Tibial artery (tissue), 4 donors: ENCODE data around the gene ACAN.

ENCODE experiments used
- DNase-seq, 2 donors: peaks; one replicate each; pipeline ENCODE4 v3.0.0-alpha.2; 2019
- H3K27ac ChIP-seq, 2 donors: fragments of 200-600 bp; sonication (generic) in 1 of 2; 1 replicate in 1 of 2; 2 replicates in 1 of 2; pipeline ENCODE4 v1.5.1; 2018 to 2019; ENCODE audit warnings: mild to moderate bottlenecking in 1 of 2
- H3K27me3 ChIP-seq, 2 donors: fragments of 200-600 bp; sonication (generic) in 1 of 2; one replicate each; pipeline versions ENCODE4 v1.5.1 to v1.6.0; 2016 to 2019
- H3K36me3 ChIP-seq, 3 donors: fragments of 200-600 bp; sonication (generic) in 2 of 3; one replicate each; pipeline ENCODE4 v1.5.1; 2016 to 2019; ENCODE audit warnings: mild to moderate bottlenecking in 2 of 3
- H3K4me1 ChIP-seq, 4 donors: fragments of 200-600 bp; sonication (generic) in 2 of 4; 1 replicate in 3 of 4; 2 replicates in 1 of 4; pipeline ENCODE4 v1.5.1; 2016 to 2019
- H3K4me3 ChIP-seq, 2 donors: fragments of 200-600 bp; sonication (generic) in 1 of 2; 1 replicate in 1 of 2; 2 replicates in 1 of 2; pipeline ENCODE4 v1.5.1; 2018 to 2019; ENCODE audit warnings: mild to moderate bottlenecking in 2 of 2
- H3K9me3 ChIP-seq, 3 donors: fragments of 200-600 bp; sonication (generic) in 1 of 3; one replicate each; pipeline ENCODE4 v1.5.1; 2016 to 2019
- intact Hi-C: fragments of 100-400 bp; cut with DNase I; formaldehyde crosslinking; loops from one replicate; pipeline ENCODE4 v1.15.0; 2023; ENCODE audit warnings: low total_unique reads
- TF ChIP-seq, protein P1 (sequence below), 2 experiments: fragments of 200-600 bp in 1 of 2; fragments of 450-650 bp in 1 of 2; IDR thresholded peaks; one replicate each; pipeline ENCODE4 v1.5.1; 2017 to 2019; ENCODE audit warnings: antibody characterized with exemption in 2 of 2, mild to moderate bottlenecking in 1 of 2, moderate library complexity in 1 of 2

The ACAN gene

DNA sequence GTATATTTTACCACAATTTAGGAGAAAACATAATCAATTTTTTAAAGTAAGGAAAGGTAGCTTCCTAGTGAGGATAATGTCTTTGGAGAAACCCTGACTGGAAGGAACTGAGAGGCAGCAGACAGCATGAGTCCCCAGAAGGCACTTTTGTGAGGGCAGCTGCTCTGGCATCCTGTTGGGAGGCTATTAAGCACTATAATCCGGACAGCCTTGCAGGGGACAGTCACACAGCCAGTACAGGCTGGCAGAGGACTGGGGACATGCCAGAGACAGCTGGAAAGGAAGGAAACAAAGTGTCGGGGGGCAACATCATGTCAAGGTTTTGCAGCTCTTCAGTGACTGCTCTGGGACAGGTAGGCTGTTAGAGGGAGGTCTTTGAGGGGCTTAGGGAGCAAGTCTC is 15.7 kb downstream of the ACAN start:
- intact Hi-C loops: no loop called here

DNA sequence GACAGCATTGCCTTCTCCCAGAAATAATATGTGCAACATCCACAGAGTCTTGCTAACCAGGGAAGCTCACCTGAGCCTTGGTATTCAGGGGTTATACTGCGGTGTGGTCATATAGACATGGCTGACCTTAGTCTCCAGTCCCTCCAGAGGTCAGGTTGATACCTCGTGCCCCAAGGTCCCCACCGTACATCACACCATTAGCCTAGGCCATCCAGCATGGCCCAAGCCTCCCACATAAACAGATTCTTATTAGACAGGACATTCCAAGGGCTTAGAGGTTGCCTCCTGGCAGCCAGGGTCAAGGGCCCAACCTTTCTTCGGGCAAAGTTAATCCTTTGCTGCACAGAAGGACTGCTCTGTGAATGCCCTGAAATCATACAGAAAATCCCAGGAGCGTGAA is 18.8 kb downstream of the ACAN start:
- Histone ChIP-seq H3K27ac (no peak overlapping the region), H3K4me1 (peaks cover 0 to 14% (median 0%) of the 10 kb centered on the region in 4 donors), H3K4me3 (no peak overlapping the region), H3K36me3 (no peaks in the 10 kb centered on the region), H3K27me3 (no peaks in the 10 kb centered on the region), H3K9me3 (no peaks in the 10 kb centered on the region)
- no peak for DNase-seq
- TF ChIP-seq, protein P1, sequence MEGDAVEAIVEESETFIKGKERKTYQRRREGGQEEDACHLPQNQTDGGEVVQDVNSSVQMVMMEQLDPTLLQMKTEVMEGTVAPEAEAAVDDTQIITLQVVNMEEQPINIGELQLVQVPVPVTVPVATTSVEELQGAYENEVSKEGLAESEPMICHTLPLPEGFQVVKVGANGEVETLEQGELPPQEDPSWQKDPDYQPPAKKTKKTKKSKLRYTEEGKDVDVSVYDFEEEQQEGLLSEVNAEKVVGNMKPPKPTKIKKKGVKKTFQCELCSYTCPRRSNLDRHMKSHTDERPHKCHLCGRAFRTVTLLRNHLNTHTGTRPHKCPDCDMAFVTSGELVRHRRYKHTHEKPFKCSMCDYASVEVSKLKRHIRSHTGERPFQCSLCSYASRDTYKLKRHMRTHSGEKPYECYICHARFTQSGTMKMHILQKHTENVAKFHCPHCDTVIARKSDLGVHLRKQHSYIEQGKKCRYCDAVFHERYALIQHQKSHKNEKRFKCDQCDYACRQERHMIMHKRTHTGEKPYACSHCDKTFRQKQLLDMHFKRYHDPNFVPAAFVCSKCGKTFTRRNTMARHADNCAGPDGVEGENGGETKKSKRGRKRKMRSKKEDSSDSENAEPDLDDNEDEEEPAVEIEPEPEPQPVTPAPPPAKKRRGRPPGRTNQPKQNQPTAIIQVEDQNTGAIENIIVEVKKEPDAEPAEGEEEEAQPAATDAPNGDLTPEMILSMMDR (IDR thresholded peaks at IDR 0.05): no peak
- intact Hi-C loops: no loop called here

More for the DNA sequence above, 15.7 kb downstream of the ACAN start:
- Histone ChIP-seq H3K9me3 (no peaks in the 10 kb centered on the region), H3K4me3 (no peak overlapping the region), H3K4me1 (peaks cover 0 to 7% (median 0%) of the 10 kb centered on the region in 4 donors), H3K27ac (no peak overlapping the region), H3K36me3 (no peaks in the 10 kb centered on the region), H3K27me3 (no peaks in the 10 kb centered on the region)
- TF ChIP-seq, protein P1 (IDR thresholded peaks at IDR 0.05): no peak
- no peak for DNase-seq

DNA sequence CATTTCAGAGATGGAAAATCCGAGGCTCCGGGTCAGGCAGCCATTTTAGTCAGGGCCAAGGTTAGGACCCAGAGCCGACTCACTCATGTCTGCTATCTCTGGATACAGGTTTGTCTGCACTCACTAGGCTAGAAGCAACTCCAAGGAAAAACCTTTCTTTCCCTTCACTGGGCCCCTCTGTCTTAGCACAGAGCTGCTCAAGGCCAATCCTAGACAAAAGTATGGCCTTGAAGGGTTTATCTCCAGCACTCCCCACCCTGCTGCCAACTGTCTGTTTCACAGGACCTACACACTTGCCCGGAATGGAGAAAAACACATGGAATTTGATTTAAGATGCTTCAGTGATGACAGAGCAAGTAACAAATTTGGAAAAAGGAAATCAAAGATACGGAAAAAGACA is 25.6 kb downstream of the ACAN start:
- H3K27me3 ChIP-seq: no peaks in the 10 kb centered on the region
- intact Hi-C loops: no loop called here

DNA sequence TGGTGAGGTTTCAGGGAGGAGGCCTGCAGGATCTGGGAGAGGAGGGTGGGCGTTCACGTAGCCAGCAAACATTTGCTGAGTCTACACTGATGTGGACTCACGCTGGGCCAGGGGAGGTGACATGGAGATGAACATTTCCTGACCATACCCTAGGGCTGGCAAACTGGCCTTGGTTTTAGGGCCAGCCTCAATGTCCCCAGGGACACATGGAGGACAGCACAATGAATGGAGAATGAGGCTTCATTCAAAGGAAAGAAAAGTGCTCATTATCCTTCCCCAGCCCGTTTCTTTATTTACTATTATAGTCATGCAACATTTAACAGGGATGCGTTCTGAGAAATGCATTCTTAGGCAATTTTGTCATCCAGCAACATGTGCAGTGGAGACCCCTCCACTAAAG is 26.8 kb downstream of the ACAN start:
- intact Hi-C loops: loop anchor here (10.0 kb wide), 1 partner anchor 355 kb away; no protein-coding TSS in a partner anchor
- DNase-seq: no peak
- Histone ChIP-seq H3K36me3 (no peaks in the 10 kb centered on the region), H3K9me3 (no peaks in the 10 kb centered on the region), H3K4me3 (no peak overlapping the region), H3K4me1 (peaks cover 0 to 25% (median 16%) of the 10 kb centered on the region in 4 donors), H3K27ac (no peak overlapping the region), H3K27me3 (no peaks in the 10 kb centered on the region)
- TF ChIP-seq, protein P1 (IDR thresholded peaks at IDR 0.05): no peak

More for the DNA sequence above, 25.6 kb downstream of the ACAN start:
- no peak overlapping the region for H3K4me3 ChIP-seq
- TF ChIP-seq, protein P1 (IDR thresholded peaks at IDR 0.05): no peak
- H3K36me3 ChIP-seq: no peaks in the 10 kb centered on the region
- H3K27ac ChIP-seq: no peak overlapping the region
- DNase-seq: no peak
- peaks cover 0 to 20% (median 11%) of the 10 kb centered on the region in 4 donors for H3K4me1 ChIP-seq
- no peaks in the 10 kb centered on the region for H3K9me3 ChIP-seq

DNA sequence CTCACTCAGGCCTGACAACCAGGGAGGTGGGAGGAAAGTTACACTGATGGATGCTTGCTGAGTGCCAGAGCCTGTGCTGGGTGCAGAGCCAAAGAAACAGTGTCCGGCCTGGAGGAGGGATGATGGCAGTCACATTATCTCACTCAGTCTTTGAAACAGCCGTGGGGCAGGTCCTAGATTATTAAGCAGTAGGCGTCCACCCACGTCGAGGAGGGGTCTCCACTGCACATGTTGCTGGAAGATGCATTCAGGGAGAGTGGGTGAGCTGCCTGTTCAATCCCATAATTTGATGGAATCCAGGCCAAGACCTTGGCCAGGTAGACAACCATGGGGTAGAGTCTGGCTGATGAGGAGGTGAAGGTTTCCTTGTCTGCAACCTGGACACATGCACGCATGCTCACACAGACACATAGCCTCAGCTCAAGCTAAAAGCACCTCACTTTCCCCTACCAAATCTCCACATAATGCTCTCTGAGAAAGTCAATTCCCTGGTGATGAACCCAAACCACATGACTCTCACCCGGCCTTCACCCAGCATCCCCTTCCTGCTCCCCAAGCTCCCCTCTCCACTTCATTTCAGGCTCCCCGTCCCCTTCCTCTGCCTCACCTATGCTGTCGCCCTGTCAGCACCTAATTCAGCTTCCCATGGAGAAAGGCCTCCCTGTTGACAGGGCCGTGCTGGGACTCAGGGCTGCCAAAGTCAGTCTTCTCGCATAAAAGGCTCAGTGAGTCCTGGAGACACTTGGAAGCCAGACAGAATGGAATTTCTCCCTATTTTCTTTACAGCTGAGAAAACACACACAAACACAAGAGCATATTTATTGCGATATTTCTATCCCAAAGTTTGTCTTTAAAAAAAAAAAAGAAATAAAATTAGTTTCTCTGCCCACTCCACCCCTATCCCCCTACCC is 29.8 kb downstream of the ACAN start:
- intact Hi-C loops: loop anchor here (10.0 kb wide), 1 partner anchor 358 kb away; no protein-coding TSS in a partner anchor
- TF ChIP-seq, protein P1 (IDR thresholded peaks at IDR 0.05): no peak

More for the DNA sequence above, 29.8 kb downstream of the ACAN start:
- no peaks in the 10 kb centered on the region for H3K9me3 ChIP-seq
- peaks cover 0 to 23% (median 16%) of the 10 kb centered on the region in 4 donors for H3K4me1 ChIP-seq
- peaks cover 0 to 17% (median 0%) of the 10 kb centered on the region in 3 donors for H3K36me3 ChIP-seq
- peak overlapping the region; percentile 78 to 85 for H3K27ac ChIP-seq
- no peaks in the 10 kb centered on the region for H3K27me3 ChIP-seq
- no peak overlapping the region for H3K4me3 ChIP-seq
- no peak for DNase-seq
